Measurements from ENCODE around the gene NAPB.

DNA sequence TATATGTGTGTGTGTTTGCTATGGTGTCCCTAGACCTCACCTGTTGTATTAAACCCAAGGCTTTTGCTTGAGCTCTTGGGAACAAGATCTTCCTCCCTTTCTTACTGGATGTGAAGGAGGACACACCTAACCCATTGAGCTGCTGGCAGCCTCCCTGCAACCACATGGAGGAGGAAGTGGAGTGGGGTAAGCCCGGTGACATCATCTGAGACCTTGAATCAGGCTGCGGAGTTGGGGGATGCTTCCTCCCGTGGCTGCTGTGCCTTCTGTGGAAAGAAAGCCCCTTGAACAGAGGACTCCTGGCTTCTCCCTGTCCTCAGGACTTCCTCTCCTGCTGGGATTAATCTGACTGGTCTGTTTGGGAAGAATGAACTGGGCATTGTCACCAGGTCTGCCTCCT is 28.1 kb upstream of the NAPB start:
- TF ChIP-seq, protein P1, sequence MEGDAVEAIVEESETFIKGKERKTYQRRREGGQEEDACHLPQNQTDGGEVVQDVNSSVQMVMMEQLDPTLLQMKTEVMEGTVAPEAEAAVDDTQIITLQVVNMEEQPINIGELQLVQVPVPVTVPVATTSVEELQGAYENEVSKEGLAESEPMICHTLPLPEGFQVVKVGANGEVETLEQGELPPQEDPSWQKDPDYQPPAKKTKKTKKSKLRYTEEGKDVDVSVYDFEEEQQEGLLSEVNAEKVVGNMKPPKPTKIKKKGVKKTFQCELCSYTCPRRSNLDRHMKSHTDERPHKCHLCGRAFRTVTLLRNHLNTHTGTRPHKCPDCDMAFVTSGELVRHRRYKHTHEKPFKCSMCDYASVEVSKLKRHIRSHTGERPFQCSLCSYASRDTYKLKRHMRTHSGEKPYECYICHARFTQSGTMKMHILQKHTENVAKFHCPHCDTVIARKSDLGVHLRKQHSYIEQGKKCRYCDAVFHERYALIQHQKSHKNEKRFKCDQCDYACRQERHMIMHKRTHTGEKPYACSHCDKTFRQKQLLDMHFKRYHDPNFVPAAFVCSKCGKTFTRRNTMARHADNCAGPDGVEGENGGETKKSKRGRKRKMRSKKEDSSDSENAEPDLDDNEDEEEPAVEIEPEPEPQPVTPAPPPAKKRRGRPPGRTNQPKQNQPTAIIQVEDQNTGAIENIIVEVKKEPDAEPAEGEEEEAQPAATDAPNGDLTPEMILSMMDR (IDR thresholded peaks at IDR 0.05; ENCODE audit: low read depth, low read length): no peak
- no peak for TF ChIP-seq POLR2A (IDR thresholded peaks at IDR 0.05; ENCODE audit: extremely low read depth, insufficient read length)
